Stimulated activated CD8-positive, alpha-beta memory T cell treated with anti-CD3 and anti-CD28 coated beads, Interleukin-4, amount 100 ng/mL, for 24 hours (primary cell): ENCODE results near the gene GABARAPL1.
"Not testable (repeated sequence)": the region's sequence is repeated elsewhere in the genome, so short reads cannot be mapped to it uniquely, and the experiment has no call there.

ENCODE experiments used
- DNase-seq: peaks from one replicate; pipeline ENCODE4 v3.0.0-alpha.2; 2020; ENCODE audit warnings: low read depth

Gene GABARAPL1

GRCh38 chr12:10212739-10213131, at the start of gene GABARAPL1:
GABARAPL1 (plus strand) TSS chr12:10212877; CDS start chr12:10213130, 253 bp downstream.
- DNase-seq: peak; percentile 69

- no peak for DNase-seq
Measured at GRCh38 chr12:10163084-10163483, 49.6 kb upstream of the GABARAPL1 start.

- DNase-seq: no peak
Measured at GRCh38 chr12:10165421-10165820, 47.3 kb upstream of the GABARAPL1 start.

GRCh38 chr12:10167599-10167998, 45.1 kb upstream of the GABARAPL1 start:
- no peak for DNase-seq

GRCh38 chr12:10169104-10169503, 43.6 kb upstream of the GABARAPL1 start:
- DNase-seq: no peak

GRCh38 chr12:10170216-10170615, 42.5 kb upstream of the GABARAPL1 start:
- DNase-seq: no peak

- no peak for DNase-seq
Measured at GRCh38 chr12:10171973-10172728, 40.5 kb upstream of the GABARAPL1 start, which contains the start of gene OLR1. OLR1 (minus strand) TSS chr12:10172132; CDS start chr12:10172077, 55 bp downstream.

GRCh38 chr12:10174986-10175614, 37.6 kb upstream of the GABARAPL1 start:
- no peak for DNase-seq

DNA sequence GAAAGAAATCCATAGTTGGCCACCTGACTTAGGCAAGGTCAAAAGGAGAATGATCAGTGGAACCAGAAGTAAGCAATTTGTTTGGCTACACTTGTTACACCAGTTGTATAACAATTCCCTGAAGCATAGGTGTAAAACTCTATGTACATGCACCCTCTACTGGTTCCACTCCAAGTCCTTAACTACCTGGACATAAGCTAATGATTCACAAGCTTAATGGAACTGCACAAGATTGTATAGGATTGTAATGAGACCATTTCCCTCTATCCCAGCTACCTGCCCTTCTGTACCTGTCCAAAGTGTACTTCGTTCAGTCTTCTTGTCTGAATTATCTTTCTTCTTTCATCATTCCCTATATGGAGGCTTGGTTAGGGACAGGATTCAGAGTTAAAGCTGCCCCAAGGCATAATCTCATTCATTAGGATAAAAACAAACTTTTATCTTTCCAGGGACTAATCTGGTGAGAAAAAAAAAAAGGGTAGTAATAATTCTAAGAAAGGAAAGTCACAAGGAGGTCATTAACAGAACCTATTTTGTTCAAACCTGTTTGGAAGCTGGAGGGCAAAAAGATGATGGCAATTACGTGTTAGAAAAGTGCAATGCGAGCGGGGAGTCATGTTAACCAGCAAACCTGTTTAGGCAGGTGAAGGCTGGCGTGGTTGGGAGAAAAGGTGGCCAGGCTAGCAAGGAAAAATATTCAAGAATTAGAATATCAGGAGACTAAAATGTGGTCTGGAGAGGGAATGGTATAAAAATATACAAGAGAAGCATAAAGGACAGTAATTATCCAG, 36.6 kb upstream of the GABARAPL1 start:
- no peak for DNase-seq

DNA sequence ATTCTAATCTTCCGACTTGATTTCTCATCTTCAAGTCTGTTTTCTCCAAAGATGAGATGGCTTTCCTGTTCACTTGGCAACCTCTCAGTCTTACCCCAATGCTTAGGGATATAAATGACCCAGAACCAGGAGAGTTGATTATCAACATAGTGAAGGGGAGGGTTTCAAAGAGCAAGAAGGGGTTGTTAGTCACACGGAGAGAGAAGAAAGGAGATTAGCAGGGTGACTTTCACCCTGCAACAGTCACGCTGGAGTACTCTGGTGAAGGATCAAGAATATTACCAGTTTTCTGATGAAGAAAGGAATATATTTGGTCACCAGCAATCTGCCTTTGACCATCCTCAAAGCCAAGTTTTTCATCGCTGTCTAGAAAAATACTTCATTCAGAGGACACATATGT, 33.9 kb upstream of the GABARAPL1 start, which contains the start of gene TMEM52B:
Gene TMEM52B, plus strand, starts transcription at position 212 of the 400 bp plus-strand sequence. CDS start 543 bp downstream, outside the sequence.
- DNase-seq: no peak

DNA sequence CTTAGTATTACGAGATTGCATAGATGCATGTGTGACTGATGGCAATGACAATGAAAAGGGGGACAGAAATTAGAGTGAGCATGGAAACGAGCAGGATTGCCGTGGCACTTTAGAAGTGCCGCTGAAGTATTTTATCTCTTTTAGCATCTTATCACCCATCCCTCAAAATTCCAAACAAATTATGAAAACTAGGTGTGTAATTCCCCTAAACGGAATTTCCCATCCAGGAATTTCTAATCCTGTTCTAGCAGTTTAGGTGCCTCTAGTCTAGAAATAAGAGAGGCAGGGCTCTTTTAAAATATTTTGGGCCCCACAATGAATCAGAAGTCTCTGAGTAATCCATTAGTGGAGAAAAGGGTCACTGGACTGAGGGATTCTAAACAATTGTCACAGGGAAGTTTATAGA, 32.9 kb upstream of the GABARAPL1 start:
- DNase-seq: no peak

GRCh38 chr12:10182354-10183049, 30.2 kb upstream of the GABARAPL1 start:
- DNase-seq: no peak

GRCh38 chr12:10184261-10184843, 28.3 kb upstream of the GABARAPL1 start:
- DNase-seq: no peak

DNA sequence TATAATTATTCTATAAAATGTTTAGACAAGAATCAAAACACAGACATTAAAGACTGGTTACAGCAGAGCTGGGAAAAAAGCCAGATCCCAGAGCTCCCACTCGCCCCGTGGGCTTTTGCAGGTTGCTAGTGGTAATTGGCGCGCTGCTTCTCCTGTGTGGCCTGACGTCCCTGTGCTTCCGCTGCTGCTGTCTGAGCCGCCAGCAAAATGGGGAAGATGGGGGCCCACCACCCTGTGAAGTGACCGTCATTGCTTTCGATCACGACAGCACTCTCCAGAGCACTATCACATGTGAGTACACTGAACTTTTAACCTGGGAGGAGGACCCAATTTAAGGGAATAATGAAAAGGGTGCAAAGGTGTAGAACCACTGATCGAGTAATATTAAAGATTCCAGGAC, 26.4 kb upstream of the GABARAPL1 start:
- no peak for DNase-seq

- DNase-seq: not testable (repeated sequence)
Measured at GRCh38 chr12:10186958-10187357, 25.7 kb upstream of the GABARAPL1 start.

DNA sequence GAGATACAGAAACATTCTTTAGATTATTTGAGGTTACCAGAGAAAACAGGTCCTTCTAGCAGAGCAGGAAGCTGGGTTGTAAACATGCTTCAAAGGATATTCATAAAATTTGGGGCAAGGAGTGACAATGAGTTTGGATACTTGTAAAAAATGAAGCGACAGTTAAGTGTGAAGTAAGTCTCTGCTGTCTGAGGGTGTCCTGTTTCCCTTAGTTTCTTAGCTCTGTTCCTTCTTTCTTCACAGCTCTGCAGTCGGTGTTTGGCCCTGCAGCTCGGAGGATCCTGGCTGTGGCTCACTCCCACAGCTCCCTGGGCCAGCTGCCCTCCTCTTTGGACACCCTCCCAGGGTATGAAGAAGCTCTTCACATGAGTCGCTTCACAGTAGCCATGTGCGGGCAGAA, 23.0 kb upstream of the GABARAPL1 start:
- no peak for DNase-seq

DNA sequence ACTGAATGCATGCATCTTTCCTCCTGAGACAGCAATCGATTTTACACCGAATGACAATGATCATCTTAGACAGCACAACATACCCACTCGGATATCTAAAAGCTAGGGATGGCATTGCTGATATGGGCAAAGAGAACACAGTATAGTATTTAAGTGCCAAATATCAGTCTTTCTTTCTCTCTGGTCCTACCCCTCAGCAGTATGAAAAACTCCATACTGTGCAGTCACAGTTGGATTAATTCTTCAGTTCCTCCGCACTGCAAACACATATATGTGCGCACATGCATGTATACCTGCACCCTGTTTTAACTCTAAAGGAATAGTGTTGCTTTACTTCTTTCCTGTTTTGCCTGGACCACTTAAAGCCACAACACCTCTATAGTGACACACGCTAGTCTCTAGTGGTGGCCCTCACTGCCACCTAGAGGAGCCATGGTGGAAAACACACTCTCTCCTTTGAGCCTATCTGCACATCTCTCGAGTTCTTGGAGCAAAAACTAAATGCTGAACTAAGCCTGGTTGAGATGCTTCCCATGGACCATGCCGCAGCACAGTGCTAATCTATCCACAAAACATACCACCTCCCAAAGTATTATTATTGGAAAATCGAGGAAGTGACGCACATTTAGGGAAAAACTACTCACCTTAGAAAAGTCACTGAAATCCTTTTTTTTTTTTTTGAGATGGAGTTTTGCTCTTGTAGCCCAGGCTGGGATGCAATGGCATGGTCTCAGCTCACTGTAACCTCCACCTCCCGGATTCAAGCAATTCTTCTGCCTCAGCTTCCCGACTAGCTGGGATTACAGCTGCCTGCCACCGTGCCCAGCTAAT, 21.9 kb upstream of the GABARAPL1 start:
- peak; percentile 15 for DNase-seq

GRCh38 chr12:10191865-10192264, 20.8 kb upstream of the GABARAPL1 start:
- no peak for DNase-seq

DNA sequence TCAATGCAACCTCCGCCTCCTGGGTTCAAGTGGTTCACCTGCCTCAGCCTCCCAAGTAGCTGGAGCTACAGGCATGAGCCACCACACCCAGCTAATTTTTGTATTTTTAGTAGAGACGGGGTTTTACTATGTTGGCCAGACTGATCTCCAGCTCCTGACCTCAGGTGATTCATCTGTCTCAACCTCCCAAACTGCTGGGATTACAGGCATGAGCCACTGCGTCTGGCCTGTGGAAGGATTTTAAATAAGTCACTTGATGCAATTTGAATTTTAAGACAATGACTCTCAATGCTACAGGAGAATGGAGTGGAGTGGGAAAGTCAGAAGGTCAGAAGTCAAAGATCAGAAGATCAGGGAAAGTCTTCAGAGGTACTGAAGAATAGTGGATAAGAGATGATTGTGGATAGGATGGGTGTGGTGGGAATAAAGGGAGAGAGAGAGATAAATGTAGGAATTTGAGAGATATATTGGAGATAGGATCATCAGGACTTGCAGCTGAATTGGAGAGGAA, 18.5 kb upstream of the GABARAPL1 start:
- DNase-seq: no peak

GRCh38 chr12:10196210-10196609, 16.5 kb upstream of the GABARAPL1 start:
- no peak for DNase-seq
